ENCODE measurements around the gene MALSU1. TPM values are rescaled to one million over a fixed set of nuclear protein-coding genes. Genes with fewer than 3 reads are reported as not detected.

MALSU1 gene
- total and polyA plus RNA-seq, 2 of the 13 experiments (the other 11 are each of a cell fraction or from before 2014, with no cell fraction given), result 72.0 to 141 TPM

DNA sequence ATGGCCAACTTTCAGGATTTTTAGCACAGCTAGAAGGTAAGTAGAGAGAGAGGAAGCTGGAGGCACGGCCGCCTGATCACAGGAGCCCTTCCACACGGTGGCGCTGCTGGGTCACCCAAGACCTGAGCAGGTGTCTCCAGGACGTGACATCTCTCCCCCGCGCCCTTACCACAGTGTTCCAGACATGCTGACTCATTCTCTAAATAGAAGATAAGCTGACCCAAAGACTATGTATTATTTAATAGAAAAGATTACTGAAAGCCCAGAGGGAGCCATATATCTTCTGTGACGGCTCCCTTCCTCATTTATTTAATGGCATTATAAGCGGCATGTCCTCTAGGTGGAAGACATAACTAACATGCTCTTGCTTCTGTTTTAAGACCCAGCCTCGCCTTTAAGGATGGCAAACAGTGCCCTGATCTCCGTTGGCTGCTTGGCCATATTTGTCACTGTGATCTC, 26.0 kb upstream of the MALSU1 start (continued):
- TF ChIP-seq ZFP90 (CRISPR knock-in tag; IDR thresholded peaks at IDR 0.05; ENCODE audit: borderline replicate concordance) (no peak), POLR2AphosphoS2 (IDR thresholded peaks at IDR 0.05; ENCODE audit: low read depth, low read length) (no peak), E2F5 (CRISPR knock-in tag; conservative IDR thresholded peaks at IDR 0.05) (no peak), GABPB1 (CRISPR knock-in tag; IDR thresholded peaks at IDR 0.05) (peak; percentile 59; the same call in 1 of the 2 replicates), ZBTB8A (CRISPR knock-in tag; IDR thresholded peaks at IDR 0.05; ENCODE audit: borderline replicate concordance, low read depth) (no peak), HOXD1 (CRISPR knock-in tag; IDR thresholded peaks at IDR 0.05) (no peak), ATRX (CRISPR knock-in tag; IDR thresholded peaks at IDR 0.05; ENCODE audit: borderline replicate concordance) (no peak), YEATS4 (CRISPR knock-in tag; IDR thresholded peaks at IDR 0.05; ENCODE audit: borderline replicate concordance) (0 out of 2 replicates have a peak, but pooled peaks have one; percentile 33), RAD51 (IDR thresholded peaks at IDR 0.05; ENCODE audit: borderline replicate concordance) (no peak), ASH2L (IDR thresholded peaks at IDR 0.05; ENCODE audit: insufficient read length, low read depth, low read length) (peak; percentile 30), SOX6 (IDR thresholded peaks at IDR 0.05) (no peak), SOX6 (CRISPR knock-in tag; IDR thresholded peaks at IDR 0.05) (peak; percentile 53; the same call in 1 of the 2 replicates), ZNF501 (CRISPR knock-in tag; IDR thresholded peaks at IDR 0.05) (no peak), ELK4 (CRISPR knock-in tag; IDR thresholded peaks at IDR 0.05; ENCODE audit: borderline replicate concordance) (no peak), PLRG1 (conservative IDR thresholded peaks at IDR 0.05) (no peak), HNRNPH1 (optimal IDR thresholded peaks at IDR 0.05; ENCODE audit: low read depth, low read length) (no peak), YEATS2 (CRISPR knock-in tag; IDR thresholded peaks at IDR 0.05; ENCODE audit: borderline replicate concordance) (peak; percentile 34; the same call in 1 of the 2 replicates), ZNF503 (CRISPR knock-in tag; IDR thresholded peaks at IDR 0.05) (no peak), MATR3 (CRISPR knock-in tag; IDR thresholded peaks at IDR 0.05) (no peak), PHF20 (CRISPR knock-in tag; IDR thresholded peaks at IDR 0.05) (no peak)
- TF ChIP-seq, protein P1, sequence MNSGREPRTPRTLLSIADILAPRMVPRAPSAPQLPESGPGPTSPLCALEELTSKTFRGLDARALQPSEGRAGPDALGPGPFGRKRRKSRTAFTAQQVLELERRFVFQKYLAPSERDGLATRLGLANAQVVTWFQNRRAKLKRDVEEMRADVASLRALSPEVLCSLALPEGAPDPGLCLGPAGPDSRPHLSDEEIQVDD (CRISPR knock-in tag; IDR thresholded peaks at IDR 0.05; ENCODE audit: borderline replicate concordance), result no peak
- TF ChIP-seq, protein P2, sequence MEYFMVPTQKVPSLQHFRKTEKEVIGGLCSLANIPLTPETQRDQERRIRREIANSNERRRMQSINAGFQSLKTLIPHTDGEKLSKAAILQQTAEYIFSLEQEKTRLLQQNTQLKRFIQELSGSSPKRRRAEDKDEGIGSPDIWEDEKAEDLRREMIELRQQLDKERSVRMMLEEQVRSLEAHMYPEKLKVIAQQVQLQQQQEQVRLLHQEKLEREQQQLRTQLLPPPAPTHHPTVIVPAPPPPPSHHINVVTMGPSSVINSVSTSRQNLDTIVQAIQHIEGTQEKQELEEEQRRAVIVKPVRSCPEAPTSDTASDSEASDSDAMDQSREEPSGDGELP (IDR thresholded peaks at IDR 0.05; ENCODE audit: borderline replicate concordance, low read depth), result peak; percentile 36; the same call in 1 of the 2 replicates
- TF ChIP-seq, protein P3, sequence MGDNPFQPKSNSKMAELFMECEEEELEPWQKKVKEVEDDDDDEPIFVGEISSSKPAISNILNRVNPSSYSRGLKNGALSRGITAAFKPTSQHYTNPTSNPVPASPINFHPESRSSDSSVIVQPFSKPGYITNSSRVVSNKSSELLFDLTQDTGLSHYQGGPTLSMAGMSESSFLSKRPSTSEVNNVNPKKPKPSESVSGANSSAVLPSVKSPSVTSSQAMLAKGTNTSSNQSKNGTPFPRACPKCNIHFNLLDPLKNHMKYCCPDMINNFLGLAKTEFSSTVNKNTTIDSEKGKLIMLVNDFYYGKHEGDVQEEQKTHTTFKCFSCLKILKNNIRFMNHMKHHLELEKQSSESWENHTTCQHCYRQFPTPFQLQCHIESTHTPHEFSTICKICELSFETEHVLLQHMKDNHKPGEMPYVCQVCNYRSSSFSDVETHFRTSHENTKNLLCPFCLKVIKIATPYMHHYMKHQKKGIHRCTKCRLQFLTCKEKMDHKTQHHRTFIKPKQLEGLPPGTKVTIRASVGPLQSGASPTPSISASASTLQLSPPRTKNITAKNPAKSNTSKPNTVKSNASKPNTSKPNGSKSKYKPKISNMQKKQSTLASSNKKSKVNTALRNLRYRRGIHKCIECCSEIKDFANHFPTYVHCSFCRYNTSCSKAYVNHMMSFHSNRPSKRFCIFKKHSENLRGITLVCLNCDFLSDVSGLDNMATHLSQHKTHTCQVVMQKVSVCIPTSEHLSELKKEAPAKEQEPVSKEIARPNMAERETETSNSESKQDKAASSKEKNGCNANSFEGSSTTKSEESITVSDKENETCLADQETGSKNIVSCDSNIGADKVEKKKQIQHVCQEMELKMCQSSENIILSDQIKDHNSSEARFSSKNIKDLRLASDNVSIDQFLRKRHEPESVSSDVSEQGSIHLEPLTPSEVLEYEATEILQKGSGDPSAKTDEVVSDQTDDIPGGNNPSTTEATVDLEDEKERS (CRISPR knock-in tag; IDR thresholded peaks at IDR 0.05), result no peak
